Measurements from ENCODE around the gene TAOK2.
"Not testable (repeated sequence)": the region's sequence is repeated elsewhere in the genome, so short reads cannot be mapped to it uniquely, and the experiment has no call there.

The TAOK2 gene

GRCh38 chr16:29973384-29974246 lies at the start of gene TAOK2:
TSS of gene TAOK2 (plus strand) at chr16:29973868. CDS start at chr16:29977773, 3,905 bp downstream.
- peak; percentile 96 to 98 for DNase-seq

GRCh38 chr16:29925105-29925756 lies 48.4 kb upstream of the TAOK2 start:
- DNase-seq, result no peak

GRCh38 chr16:29925781-29926710 lies 47.6 kb upstream of the TAOK2 start, which contains the start of gene KCTD13:
TSS of gene KCTD13 (minus strand) at chr16:29926226. CDS start at chr16:29926033, 193 bp downstream.
- peak; percentile 45 to 63 for DNase-seq

GRCh38 chr16:29926711-29927052 lies 47.0 kb upstream of the TAOK2 start:
- DNase-seq, result no peak

- DNase-seq, result no peak
Observed at GRCh38 chr16:29927070-29927905, 46.4 kb upstream of the TAOK2 start.

- DNase-seq, result not testable (repeated sequence)
Observed at GRCh38 chr16:29931750-29932149, 41.9 kb upstream of the TAOK2 start.

GRCh38 chr16:29940656-29941055 lies 33.0 kb upstream of the TAOK2 start:
- DNase-seq, result no peak

GRCh38 chr16:29943846-29944799 lies 29.5 kb upstream of the TAOK2 start:
- DNase-seq, result no peak

GRCh38 chr16:29947897-29948296 lies 25.8 kb upstream of the TAOK2 start:
- no peak for DNase-seq

GRCh38 chr16:29950806-29951461 lies 22.7 kb upstream of the TAOK2 start:
- DNase-seq, result no peak

- no peak for DNase-seq
Observed at GRCh38 chr16:29951625-29952365, 21.9 kb upstream of the TAOK2 start.

- DNase-seq, result no peak
Observed at GRCh38 chr16:29958756-29959155, 14.9 kb upstream of the TAOK2 start.

- DNase-seq, result no peak
Observed at GRCh38 chr16:29959293-29959692, 14.4 kb upstream of the TAOK2 start.

- DNase-seq, result not testable (repeated sequence)
Observed at GRCh38 chr16:29959821-29960220, 13.8 kb upstream of the TAOK2 start.

GRCh38 chr16:29961127-29961478 lies 12.6 kb upstream of the TAOK2 start:
- DNase-seq, result no peak

- peak; percentile 72 to 86 for DNase-seq
Observed at GRCh38 chr16:29961479-29962343, 12.0 kb upstream of the TAOK2 start, which contains the start of gene TMEM219. TSS of gene TMEM219 (plus strand) at chr16:29962079. CDS start at chr16:29963144, 1,065 bp downstream.

GRCh38 chr16:29962344-29962994 lies 11.2 kb upstream of the TAOK2 start:
- peak; percentile 17 to 22 for DNase-seq

All from AML-193 (cell line).